Measurements from ENCODE around the gene LRRC7. TPM values are rescaled to one million over a fixed set of nuclear protein-coding genes. Genes with fewer than 3 reads are reported as not detected.

The LRRC7 gene
- total and polyA plus RNA-seq, 5 donors from 2014 or later = 0.07 to 0.15 (median 0.15) TPM; not detected in 2

GRCh38 chr1:69569175-69569541 is 1.4 kb downstream of the LRRC7 start:
- ATAC-seq (ENCODE audit: low read depth in 2 of 2) (no peak), DNase-seq (no peak)
- Mint-ChIP-seq H3K4me3 (no peak overlapping the region), H3K9me3 (peaks cover 0 to 18% (median 2%) of the 10 kb centered on the region in 7 donors), H3K36me3 (peaks cover 4% of the 10 kb centered on the region), H3K27ac (no peak overlapping the region), H3K27me3 (peaks cover 35% of the 10 kb centered on the region), H3K4me1 (peaks cover 0 to 5% (median under 1%) of the 10 kb centered on the region in 4 donors)
- Histone ChIP-seq H3K27ac (ENCODE audit: insufficient read depth, low read length, poor library complexity, severe bottlenecking) (no peak overlapping the region), H3K27me3 (ENCODE audit: control insufficient read depth, insufficient read depth, low read length) (peaks cover 2% of the 10 kb centered on the region), H3K4me1 (ENCODE audit: control insufficient read depth, insufficient read depth, low read length, poor library complexity, severe bottlenecking) (no peaks in the 10 kb centered on the region), H3K36me3 (ENCODE audit: control insufficient read depth, insufficient read depth, low read length) (no peaks in the 10 kb centered on the region), H3K9me3 (ENCODE audit: control insufficient read depth in 2 of 2, low read length in 2 of 2) (no peaks in the 10 kb centered on the region), H3K4me3 (ENCODE audit: low read depth, low read length) (no peak overlapping the region)

GRCh38 chr1:69569576-69570328 is 2.0 kb downstream of the LRRC7 start:
- ATAC-seq (ENCODE audit: low read depth in 2 of 2) (no peak), DNase-seq (no peak)
- no peak overlapping the region for H3K4me3 ChIP-seq (ENCODE audit: low read depth, low read length)
- H3K4me1 ChIP-seq (ENCODE audit: control insufficient read depth, insufficient read depth, low read length, poor library complexity, severe bottlenecking) = no peaks in the 10 kb centered on the region
- H3K27me3 ChIP-seq (ENCODE audit: control insufficient read depth, insufficient read depth, low read length) = peaks cover 2% of the 10 kb centered on the region
- H3K9me3 ChIP-seq (ENCODE audit: control insufficient read depth in 2 of 2, low read length in 2 of 2) = no peaks in the 10 kb centered on the region
- Mint-ChIP-seq H3K27ac (no peak overlapping the region), H3K36me3 (peaks cover 4% of the 10 kb centered on the region), H3K4me1 (peaks cover 0 to 5% (median under 1%) of the 10 kb centered on the region in 4 donors), H3K9me3 (peaks cover 0 to 18% (median 2%) of the 10 kb centered on the region in 7 donors), H3K27me3 (peaks cover 35% of the 10 kb centered on the region), H3K4me3 (no peak overlapping the region)
- no peaks in the 10 kb centered on the region for H3K36me3 ChIP-seq (ENCODE audit: control insufficient read depth, insufficient read depth, low read length)
- no peak overlapping the region for H3K27ac ChIP-seq (ENCODE audit: insufficient read depth, low read length, poor library complexity, severe bottlenecking)

DNA sequence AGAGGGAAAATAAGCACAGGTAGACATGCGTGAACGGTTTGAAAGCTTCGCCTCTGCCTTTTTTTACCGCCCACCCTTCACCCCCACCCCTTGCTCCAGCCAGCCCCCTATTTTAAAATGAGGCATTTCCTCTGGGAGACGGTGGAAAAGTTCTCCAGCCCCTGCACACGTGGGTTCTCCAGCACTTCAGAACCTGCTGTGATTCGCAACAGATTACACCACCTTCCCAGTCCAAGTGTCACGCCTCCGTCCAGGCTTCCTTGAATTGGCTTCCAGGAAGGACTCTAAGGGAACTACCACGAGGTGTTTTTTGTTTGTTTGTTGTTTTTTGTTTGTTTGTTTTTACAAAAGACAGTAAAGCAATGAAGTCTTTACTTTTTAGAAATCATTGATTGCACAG is 2.6 kb downstream of the LRRC7 start:
- peaks cover 30% of the 10 kb centered on the region for H3K27me3 Mint-ChIP-seq
- peaks cover 0 to 18% (median 2%) of the 10 kb centered on the region in 7 donors for H3K9me3 Mint-ChIP-seq
- no peak overlapping the region for H3K27ac ChIP-seq (ENCODE audit: insufficient read depth, low read length, poor library complexity, severe bottlenecking)
- peaks cover 2% of the 10 kb centered on the region for H3K27me3 ChIP-seq (ENCODE audit: control insufficient read depth, insufficient read depth, low read length)
- ATAC-seq (ENCODE audit: low read depth in 2 of 2) (no peak), DNase-seq (no peak)
- no peaks in the 10 kb centered on the region for H3K36me3 ChIP-seq (ENCODE audit: control insufficient read depth, insufficient read depth, low read length)
- H3K9me3 ChIP-seq (ENCODE audit: control insufficient read depth in 2 of 2, low read length in 2 of 2) = no peaks in the 10 kb centered on the region
- H3K4me3 Mint-ChIP-seq = no peak overlapping the region
- H3K4me3 ChIP-seq (ENCODE audit: low read depth, low read length) = no peak overlapping the region
- H3K4me1 ChIP-seq (ENCODE audit: control insufficient read depth, insufficient read depth, low read length, poor library complexity, severe bottlenecking) = no peaks in the 10 kb centered on the region
- peaks cover 4% of the 10 kb centered on the region for H3K36me3 Mint-ChIP-seq
- H3K4me1 Mint-ChIP-seq = peaks cover 0 to 5% (median under 1%) of the 10 kb centered on the region in 4 donors
- no peak overlapping the region for H3K27ac Mint-ChIP-seq

- H3K27me3 Mint-ChIP-seq = peaks cover 17% of the 10 kb centered on the region
- Histone ChIP-seq H3K36me3 (ENCODE audit: control insufficient read depth, insufficient read depth, low read length) (no peaks in the 10 kb centered on the region), H3K4me1 (ENCODE audit: control insufficient read depth, insufficient read depth, low read length, poor library complexity, severe bottlenecking) (no peaks in the 10 kb centered on the region), H3K4me3 (ENCODE audit: low read depth, low read length) (no peak overlapping the region), H3K27ac (ENCODE audit: insufficient read depth, low read length, poor library complexity, severe bottlenecking) (no peak overlapping the region), H3K27me3 (ENCODE audit: control insufficient read depth, insufficient read depth, low read length) (no peaks in the 10 kb centered on the region), H3K9me3 (ENCODE audit: control insufficient read depth in 2 of 2, low read length in 2 of 2) (no peaks in the 10 kb centered on the region)
- no peak overlapping the region for H3K4me3 Mint-ChIP-seq
- no peaks in the 10 kb centered on the region for H3K36me3 Mint-ChIP-seq
- ATAC-seq (ENCODE audit: low read depth in 2 of 2) = no peak
- no peak overlapping the region for H3K27ac Mint-ChIP-seq
- peaks cover 0 to 2% (median 0%) of the 10 kb centered on the region in 4 donors for H3K4me1 Mint-ChIP-seq
- DNase-seq = no peak
- H3K9me3 Mint-ChIP-seq = peaks cover 0 to 12% (median 2%) of the 10 kb centered on the region in 7 donors
These were observed 5.2 kb downstream of the LRRC7 start for GRCh38 chr1:69572921-69573320.

GRCh38 chr1:69573911-69574310 is 6.2 kb downstream of the LRRC7 start:
- H3K4me1 ChIP-seq (ENCODE audit: control insufficient read depth, insufficient read depth, low read length, poor library complexity, severe bottlenecking) = no peaks in the 10 kb centered on the region
- Mint-ChIP-seq H3K27me3 (peaks cover 17% of the 10 kb centered on the region), H3K27ac (no peak overlapping the region), H3K4me1 (peaks cover 0 to under 1% (median 0%) of the 10 kb centered on the region in 4 donors), H3K9me3 (peaks cover 0 to 7% (median 2%) of the 10 kb centered on the region in 7 donors), H3K4me3 (no peak overlapping the region), H3K36me3 (no peaks in the 10 kb centered on the region)
- H3K36me3 ChIP-seq (ENCODE audit: control insufficient read depth, insufficient read depth, low read length) = no peaks in the 10 kb centered on the region
- H3K27me3 ChIP-seq (ENCODE audit: control insufficient read depth, insufficient read depth, low read length) = no peaks in the 10 kb centered on the region
- no peak overlapping the region for H3K4me3 ChIP-seq (ENCODE audit: low read depth, low read length)
- ATAC-seq (ENCODE audit: low read depth in 2 of 2) (no peak), DNase-seq (no peak)
- H3K27ac ChIP-seq (ENCODE audit: insufficient read depth, low read length, poor library complexity, severe bottlenecking) = no peak overlapping the region
- no peaks in the 10 kb centered on the region for H3K9me3 ChIP-seq (ENCODE audit: control insufficient read depth in 2 of 2, low read length in 2 of 2)

GRCh38 chr1:69585666-69586065 is 17.9 kb downstream of the LRRC7 start:
- H3K4me3 Mint-ChIP-seq = no peak overlapping the region
- peaks cover 0 to 3% (median 1%) of the 10 kb centered on the region in 7 donors for H3K9me3 Mint-ChIP-seq
- H3K4me1 Mint-ChIP-seq = no peaks in the 10 kb centered on the region
- Histone ChIP-seq H3K27me3 (ENCODE audit: control insufficient read depth, insufficient read depth, low read length) (no peaks in the 10 kb centered on the region), H3K9me3 (ENCODE audit: control insufficient read depth in 2 of 2, low read length in 2 of 2) (no peaks in the 10 kb centered on the region), H3K27ac (ENCODE audit: insufficient read depth, low read length, poor library complexity, severe bottlenecking) (no peak overlapping the region), H3K4me1 (ENCODE audit: control insufficient read depth, insufficient read depth, low read length, poor library complexity, severe bottlenecking) (no peaks in the 10 kb centered on the region), H3K4me3 (ENCODE audit: low read depth, low read length) (no peak overlapping the region), H3K36me3 (ENCODE audit: control insufficient read depth, insufficient read depth, low read length) (no peaks in the 10 kb centered on the region)
- ATAC-seq (ENCODE audit: low read depth in 2 of 2) = no peak
- no peak for DNase-seq
- no peaks in the 10 kb centered on the region for H3K27me3 Mint-ChIP-seq
- peaks cover 3% of the 10 kb centered on the region for H3K36me3 Mint-ChIP-seq
- H3K27ac Mint-ChIP-seq = no peak overlapping the region

DNA sequence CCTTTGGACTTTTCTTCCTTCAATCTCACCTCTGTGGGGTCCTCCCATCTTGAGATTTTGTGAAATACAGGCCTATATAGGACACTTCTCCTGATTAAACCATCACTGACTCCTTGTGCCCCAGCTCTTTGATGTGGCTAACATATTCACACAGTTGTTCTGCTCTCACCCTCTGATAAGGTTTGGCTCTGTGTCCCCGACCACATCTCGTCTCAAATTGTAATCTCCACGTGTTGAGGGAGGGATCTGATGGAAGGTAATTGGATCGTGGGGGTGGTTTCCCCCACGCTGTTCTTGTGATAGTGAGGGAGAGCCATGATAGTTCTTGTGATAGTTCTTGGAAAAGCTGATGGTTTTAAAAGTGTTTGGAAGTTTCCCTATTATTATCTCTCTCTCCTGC is 19.7 kb downstream of the LRRC7 start:
- Histone ChIP-seq H3K27ac (ENCODE audit: insufficient read depth, low read length, poor library complexity, severe bottlenecking) (no peak overlapping the region), H3K4me3 (ENCODE audit: low read depth, low read length) (no peak overlapping the region), H3K36me3 (ENCODE audit: control insufficient read depth, insufficient read depth, low read length) (no peaks in the 10 kb centered on the region), H3K4me1 (ENCODE audit: control insufficient read depth, insufficient read depth, low read length, poor library complexity, severe bottlenecking) (no peaks in the 10 kb centered on the region), H3K9me3 (ENCODE audit: control insufficient read depth in 2 of 2, low read length in 2 of 2) (no peaks in the 10 kb centered on the region), H3K27me3 (ENCODE audit: control insufficient read depth, insufficient read depth, low read length) (no peaks in the 10 kb centered on the region)
- peaks cover 3% of the 10 kb centered on the region for H3K36me3 Mint-ChIP-seq
- H3K4me1 Mint-ChIP-seq = no peaks in the 10 kb centered on the region
- no peak overlapping the region for H3K27ac Mint-ChIP-seq
- DNase-seq (no peak), ATAC-seq (ENCODE audit: low read depth in 2 of 2) (no peak)
- H3K9me3 Mint-ChIP-seq = peaks cover 0 to 3% (median 1%) of the 10 kb centered on the region in 7 donors
- H3K27me3 Mint-ChIP-seq = no peaks in the 10 kb centered on the region
- no peak overlapping the region for H3K4me3 Mint-ChIP-seq

DNA sequence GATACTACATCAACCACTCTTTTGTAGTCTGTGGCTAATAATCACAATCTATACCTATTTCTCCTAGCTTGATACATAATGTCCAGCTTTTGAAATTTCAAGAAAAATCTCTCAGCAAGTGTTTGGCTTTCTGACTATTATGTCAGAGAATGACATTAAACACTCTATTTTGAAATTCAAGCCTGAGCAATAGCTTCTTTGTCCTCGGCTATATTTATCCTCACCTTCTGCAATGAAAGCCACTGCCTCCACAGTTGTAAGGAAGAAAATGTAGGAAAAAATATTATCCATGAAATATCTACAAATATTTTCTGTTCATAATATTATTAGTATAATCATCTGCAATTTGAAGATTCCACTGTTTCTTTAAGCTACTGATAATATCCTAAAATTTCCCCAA is 22.1 kb downstream of the LRRC7 start:
- no peaks in the 10 kb centered on the region for H3K4me1 ChIP-seq (ENCODE audit: control insufficient read depth, insufficient read depth, low read length, poor library complexity, severe bottlenecking)
- H3K27me3 Mint-ChIP-seq = no peaks in the 10 kb centered on the region
- H3K9me3 Mint-ChIP-seq = peaks cover 0 to 7% (median 1%) of the 10 kb centered on the region in 7 donors
- ATAC-seq (ENCODE audit: low read depth in 2 of 2) = no peak
- no peaks in the 10 kb centered on the region for H3K4me1 Mint-ChIP-seq
- H3K27me3 ChIP-seq (ENCODE audit: control insufficient read depth, insufficient read depth, low read length) = no peaks in the 10 kb centered on the region
- peaks cover 3% of the 10 kb centered on the region for H3K36me3 Mint-ChIP-seq
- H3K9me3 ChIP-seq (ENCODE audit: control insufficient read depth in 2 of 2, low read length in 2 of 2) = no peaks in the 10 kb centered on the region
- no peak overlapping the region for H3K4me3 ChIP-seq (ENCODE audit: low read depth, low read length)
- no peak overlapping the region for H3K27ac ChIP-seq (ENCODE audit: insufficient read depth, low read length, poor library complexity, severe bottlenecking)
- no peak overlapping the region for H3K27ac Mint-ChIP-seq
- DNase-seq = no peak
- no peak overlapping the region for H3K4me3 Mint-ChIP-seq
- H3K36me3 ChIP-seq (ENCODE audit: control insufficient read depth, insufficient read depth, low read length) = no peaks in the 10 kb centered on the region

Measured in CD4-positive, CD25-positive, alpha-beta regulatory T cell (primary cell).